Astrocyte (in vitro differentiated cells and primary cell): ENCODE data around the gene STK4.

Experiments used
- EZH2 ChIP-seq: IDR thresholded peaks from 2 replicates; pipeline ENCODE4 v1.6.1; 2012; ENCODE audit warnings: mild to moderate bottlenecking, low read length, inconsistent platforms; ENCODE audit not compliant: insufficient read depth
- TF ChIP-seq, protein P1 (sequence below): IDR thresholded peaks from 2 replicates; pipeline ENCODE4 v1.5.1; 2011; ENCODE audit warnings: low read depth, mild to moderate bottlenecking, inconsistent platforms, low read length, moderate library complexity; ENCODE audit not compliant: insufficient read depth

DNA sequence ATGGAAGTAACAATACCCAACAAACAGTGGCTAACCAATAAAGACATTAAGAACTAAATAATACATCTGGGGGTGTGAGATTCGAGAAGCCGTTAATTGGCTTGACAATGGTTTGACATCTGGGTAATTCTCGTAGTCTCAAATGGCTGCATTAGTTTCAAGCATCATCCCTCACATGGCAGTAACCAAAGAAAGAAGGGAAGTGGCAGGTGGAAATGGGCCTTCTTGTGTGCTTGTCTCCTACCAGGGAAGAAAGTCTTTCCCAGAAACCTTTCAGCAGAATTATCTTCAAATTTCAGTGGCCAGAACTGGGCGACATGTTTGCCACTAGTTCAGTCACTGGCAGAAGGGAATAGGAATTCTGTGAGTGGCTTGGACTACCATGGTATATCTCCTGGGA is 10.4 kb downstream of the STK4 start:
- TF ChIP-seq, protein P1, sequence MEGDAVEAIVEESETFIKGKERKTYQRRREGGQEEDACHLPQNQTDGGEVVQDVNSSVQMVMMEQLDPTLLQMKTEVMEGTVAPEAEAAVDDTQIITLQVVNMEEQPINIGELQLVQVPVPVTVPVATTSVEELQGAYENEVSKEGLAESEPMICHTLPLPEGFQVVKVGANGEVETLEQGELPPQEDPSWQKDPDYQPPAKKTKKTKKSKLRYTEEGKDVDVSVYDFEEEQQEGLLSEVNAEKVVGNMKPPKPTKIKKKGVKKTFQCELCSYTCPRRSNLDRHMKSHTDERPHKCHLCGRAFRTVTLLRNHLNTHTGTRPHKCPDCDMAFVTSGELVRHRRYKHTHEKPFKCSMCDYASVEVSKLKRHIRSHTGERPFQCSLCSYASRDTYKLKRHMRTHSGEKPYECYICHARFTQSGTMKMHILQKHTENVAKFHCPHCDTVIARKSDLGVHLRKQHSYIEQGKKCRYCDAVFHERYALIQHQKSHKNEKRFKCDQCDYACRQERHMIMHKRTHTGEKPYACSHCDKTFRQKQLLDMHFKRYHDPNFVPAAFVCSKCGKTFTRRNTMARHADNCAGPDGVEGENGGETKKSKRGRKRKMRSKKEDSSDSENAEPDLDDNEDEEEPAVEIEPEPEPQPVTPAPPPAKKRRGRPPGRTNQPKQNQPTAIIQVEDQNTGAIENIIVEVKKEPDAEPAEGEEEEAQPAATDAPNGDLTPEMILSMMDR = no peak
- TF ChIP-seq EZH2 = no peak
